ENCODE results near the gene SLFN14.
A peak's percentile ranks its signal among the peaks of the same experiment; 100 is the strongest.
"Not testable (repeated sequence)": the region's sequence is repeated elsewhere in the genome, so short reads cannot be mapped to it uniquely, and the experiment has no call there.

SLFN14 gene

GRCh38 chr17:35557353-35557752 is 3.3 kb downstream of the SLFN14 start:
- no peak for DNase-seq

- DNase-seq: peak in 1 of 2 experiments; percentile 1
Measured at GRCh38 chr17:35555691-35556090, 4.9 kb downstream of the SLFN14 start.

DNA sequence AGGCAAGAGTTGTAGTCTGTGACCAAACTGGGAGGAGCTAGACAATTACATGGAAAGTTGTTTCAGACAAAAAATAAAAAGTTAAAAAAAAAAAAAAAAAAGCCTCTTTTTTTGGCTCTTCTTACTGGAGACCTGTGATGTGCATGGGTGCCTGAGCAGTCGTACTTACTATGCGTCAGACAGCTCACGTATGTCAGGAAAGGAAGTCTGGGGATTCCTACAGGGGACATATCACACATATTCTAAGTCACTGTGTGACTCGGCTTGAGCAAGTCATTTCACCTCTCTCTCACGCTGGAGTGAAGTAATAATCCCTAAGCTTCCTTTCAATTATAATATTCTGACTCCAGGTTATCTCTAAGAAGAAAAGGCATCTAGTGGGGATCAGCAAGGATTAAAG is 6.0 kb downstream of the SLFN14 start:
- no peak for DNase-seq

DNA sequence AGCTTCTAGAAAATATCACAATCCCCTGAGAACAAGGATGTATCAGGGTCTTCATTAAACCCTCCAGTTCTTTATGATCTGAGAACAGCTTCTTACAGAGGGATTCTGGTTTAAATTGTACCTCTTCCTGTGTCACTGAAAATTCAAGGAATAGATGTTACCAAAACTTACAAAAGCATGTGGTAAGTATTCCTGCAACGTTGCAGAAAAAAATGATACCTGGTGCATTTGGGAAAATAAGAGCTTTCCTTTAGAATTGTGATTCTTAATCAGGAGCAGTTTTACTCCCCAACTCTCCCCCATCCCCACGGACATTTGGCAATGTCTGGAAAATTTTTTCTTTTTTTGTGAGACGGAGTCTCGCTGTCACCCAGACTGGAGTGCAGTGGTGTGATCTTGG is 7.3 kb downstream of the SLFN14 start:
- no peak for DNase-seq

- no peak for DNase-seq
Measured at GRCh38 chr17:35548978-35549377, 11.6 kb downstream of the SLFN14 start.

DNA sequence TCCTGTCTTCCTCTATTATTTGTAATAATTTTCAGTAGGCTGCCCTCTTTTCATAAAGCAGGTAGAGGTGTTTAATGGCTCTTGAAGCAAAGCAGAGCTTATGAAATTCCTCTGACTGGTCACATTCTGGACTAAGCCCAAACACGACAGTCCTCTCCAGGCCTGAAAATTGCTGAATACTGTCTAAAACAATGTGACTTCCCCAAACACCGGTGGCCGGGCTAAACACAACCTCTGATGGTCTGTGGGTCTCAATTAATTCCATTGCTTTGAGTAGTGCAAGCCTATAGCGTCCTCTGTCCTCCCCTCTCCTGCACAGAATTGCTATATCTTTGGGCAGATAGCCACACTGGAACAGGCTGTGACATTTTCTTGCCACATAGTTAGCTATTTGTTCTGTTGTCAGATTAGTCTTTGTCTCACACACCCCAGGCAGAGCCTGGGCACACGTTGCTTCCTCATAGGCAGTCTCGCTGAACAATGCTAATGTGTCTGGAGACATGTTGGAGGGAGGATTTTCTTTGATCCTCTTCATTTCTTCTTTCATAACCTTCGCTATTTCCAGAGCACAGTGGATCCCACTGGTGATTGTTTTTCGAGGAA is 12.3 kb downstream of the SLFN14 start:
- DNase-seq: no peak

DNA sequence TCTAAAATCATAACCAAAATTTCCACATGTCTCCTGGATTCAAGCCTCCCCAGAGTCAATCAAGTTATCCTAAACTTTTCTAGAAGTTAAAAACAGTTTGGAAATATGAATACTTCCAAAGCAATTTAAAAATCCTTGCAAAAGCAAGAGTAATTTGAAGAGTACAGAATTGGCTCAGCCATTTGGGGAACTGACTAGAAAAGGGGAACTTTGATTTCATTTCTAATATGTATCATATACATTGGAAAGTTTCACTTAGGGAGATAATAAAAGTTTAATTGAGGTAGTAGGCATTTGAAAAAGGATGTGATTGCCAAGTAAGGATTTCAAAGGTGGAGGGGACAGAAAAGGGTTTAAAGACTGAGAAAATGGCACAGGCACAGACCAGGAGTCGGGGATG is 14.1 kb downstream of the SLFN14 start:
- DNase-seq: no peak

DNA sequence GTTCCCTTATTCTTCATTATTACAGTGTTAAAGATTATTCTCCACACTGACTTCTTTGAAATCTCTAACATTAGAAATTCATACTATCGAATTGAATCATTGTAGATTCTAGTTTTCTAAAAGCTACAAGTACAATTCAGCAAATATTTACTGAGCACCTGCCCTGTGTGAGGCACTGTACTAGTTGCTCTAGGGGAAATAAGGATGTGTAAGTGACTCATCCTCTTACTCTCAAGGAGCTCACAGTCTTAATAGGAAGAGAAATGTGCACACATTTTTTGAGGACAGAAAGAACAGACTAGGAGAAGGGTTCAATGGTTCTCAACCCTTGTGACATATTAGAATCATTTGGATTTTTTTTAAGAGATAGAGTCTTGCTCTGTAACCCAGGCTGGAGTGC is 15.5 kb downstream of the SLFN14 start:
- DNase-seq: no peak

DNA sequence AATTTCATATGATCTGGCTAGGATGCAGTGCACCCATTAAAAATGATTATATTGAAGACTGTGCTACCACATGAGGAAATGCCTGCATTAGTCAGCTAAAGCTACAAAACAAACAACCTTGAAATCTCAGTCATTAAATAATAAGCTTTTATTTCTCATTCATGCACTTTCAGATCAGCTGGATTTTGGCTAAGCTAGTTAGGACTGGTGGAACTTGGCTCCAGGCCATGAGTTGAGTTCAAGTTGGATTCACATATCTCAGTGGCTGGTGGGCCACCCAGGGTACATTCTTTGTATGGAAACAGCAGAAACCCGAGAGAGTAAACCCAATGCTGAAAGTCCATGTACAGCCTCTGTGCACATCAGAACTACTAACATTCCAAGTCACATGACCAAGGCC is 16.8 kb downstream of the SLFN14 start:
- DNase-seq: no peak

DNA sequence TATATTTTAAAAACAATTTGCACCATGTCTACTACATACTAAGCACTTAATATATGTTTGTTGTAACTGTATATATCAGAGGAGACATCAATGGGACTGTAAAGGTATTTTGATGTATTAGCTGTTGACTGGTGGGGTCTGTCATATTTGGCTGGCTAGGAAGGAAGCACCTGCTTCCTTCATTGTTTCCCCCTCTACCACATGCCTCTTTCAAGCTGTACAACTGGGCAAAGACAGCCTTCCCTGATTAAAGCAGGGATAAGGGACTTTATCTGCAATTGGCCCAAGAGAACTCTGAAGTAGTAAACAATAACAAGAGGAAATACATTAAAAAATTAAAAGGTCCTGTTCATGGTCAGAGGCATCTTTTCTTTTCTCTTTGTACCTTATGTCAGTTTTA is 17.6 kb downstream of the SLFN14 start:
- no peak for DNase-seq

GRCh38 chr17:35541434-35541833 is 19.2 kb downstream of the SLFN14 start:
- DNase-seq: no peak

DNA sequence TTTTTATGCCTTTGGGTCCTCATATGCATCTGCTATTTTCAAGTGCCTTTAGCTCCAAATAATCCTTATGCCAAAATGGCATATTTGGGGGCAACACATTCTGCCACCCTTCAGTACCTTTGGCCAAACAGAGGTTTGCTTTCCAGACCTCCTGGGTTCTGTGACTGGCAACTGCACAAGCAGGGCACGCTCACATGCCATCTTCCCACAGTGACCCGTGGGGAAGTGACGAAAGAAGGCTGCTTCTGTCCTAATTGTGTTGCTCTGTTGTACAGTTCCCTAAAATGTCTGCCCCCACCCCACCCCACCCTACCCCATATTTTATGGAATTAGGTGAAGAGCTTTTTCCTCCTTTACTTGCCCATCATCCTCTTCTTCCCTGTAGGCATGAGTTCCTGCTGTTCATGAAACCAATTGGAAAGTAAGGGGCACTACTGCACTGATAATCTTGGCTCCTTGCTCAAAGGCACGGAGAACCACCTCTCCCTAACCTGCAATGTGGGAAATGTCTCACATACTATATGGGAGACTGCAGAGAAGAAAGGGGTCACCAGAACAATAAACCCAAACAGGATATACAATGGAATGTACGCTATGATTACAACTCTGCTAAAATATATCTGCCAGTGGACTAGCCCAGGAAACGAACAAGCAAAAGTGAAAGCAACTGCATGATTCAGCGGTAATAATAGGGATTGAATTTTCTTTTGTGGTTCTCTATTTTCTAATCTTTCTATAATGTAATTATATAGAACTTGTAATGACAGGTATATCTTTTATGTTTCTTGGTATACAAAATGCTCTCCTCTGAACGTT is 19.8 kb downstream of the SLFN14 start:
- DNase-seq: no peak

DNA sequence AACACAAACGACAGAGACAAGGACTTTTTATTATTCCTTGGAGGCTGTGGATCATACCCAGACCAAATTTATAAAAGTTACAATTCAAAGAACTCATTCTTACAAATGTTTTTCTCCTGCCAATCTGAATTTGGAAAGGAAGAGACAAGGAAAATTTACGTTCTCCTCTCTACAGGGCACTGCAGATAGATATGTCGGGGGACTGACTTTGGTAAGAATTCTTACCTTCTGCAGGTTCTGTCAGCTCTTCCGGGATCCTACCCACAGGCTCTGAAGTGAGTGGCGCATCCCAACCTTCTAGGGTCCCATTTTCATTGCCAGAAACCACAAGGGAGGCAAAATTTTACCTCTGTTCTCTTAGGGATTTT is 21.0 kb downstream of the SLFN14 start:
- DNase-seq: no peak

GRCh38 chr17:35537601-35538141 is 22.9 kb downstream of the SLFN14 start, which contains the start of gene SLFN12L:
Gene SLFN12L, minus strand, starts transcription at chr17:35537678. Its CDS starts 15,314 bp downstream, at chr17:35522364.
- no peak for DNase-seq

DNA sequence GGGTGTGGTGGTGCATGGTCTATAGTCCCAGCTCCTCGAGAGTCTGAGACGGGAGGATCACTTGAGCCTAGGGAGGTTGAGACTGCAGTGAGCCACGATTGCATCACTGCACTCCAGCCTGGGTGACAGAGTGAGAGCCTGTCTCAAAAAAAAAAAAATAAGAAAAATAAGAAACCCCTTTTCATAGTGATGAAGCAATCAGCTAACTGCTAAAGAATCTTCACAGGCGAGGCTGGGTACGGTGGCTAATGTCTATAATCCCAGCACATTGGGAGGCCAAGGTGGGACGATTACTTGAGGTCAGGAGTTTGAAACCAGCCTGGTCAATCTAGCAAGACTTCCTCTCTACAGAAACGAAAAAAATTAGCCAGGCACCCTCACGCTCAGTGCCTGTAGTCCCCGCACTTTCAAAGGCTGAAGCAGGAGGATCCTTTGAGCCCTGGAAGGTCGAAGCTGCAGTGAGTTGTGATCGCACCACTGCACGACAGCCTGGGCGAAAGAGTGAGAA is 23.9 kb downstream of the SLFN14 start:
- DNase-seq: no peak

- not testable (repeated sequence) for DNase-seq
Measured at GRCh38 chr17:35535406-35535805, 25.2 kb downstream of the SLFN14 start.

GRCh38 chr17:35534576-35535093 is 26.0 kb downstream of the SLFN14 start:
- no peak for DNase-seq

GRCh38 chr17:35531160-35531559 is 29.5 kb downstream of the SLFN14 start:
- DNase-seq: no peak

- no peak for DNase-seq
Measured at GRCh38 chr17:35529866-35530265, 30.8 kb downstream of the SLFN14 start.

DNA sequence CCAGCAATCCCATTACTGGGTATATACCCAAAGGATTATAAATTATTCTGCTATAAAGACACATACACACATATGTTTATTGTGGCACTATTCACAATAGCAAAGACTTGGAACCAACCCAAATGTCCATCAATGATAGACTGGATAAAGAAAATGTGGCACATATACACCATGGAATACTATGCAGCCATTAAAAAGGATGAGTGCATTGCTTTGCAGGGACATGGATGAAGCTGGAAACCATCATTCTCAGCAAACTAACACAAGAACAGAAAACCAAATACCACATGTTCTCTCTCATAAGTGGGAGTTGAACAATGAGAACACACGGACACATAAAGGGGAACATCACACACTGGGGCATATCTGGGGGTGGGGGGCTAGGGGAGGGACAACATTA is 31.3 kb downstream of the SLFN14 start:
- not testable (repeated sequence) for DNase-seq

GRCh38 chr17:35523296-35523695 is 37.3 kb downstream of the SLFN14 start:
- no peak for DNase-seq

- DNase-seq: not testable (repeated sequence)
Measured at GRCh38 chr17:35521654-35522256, 38.9 kb downstream of the SLFN14 start.

- no peak for DNase-seq
Measured at GRCh38 chr17:35521150-35521549, 39.5 kb downstream of the SLFN14 start.

Data from NCI-H524 (cell line).